WTC11 (cell line): Measurements from ENCODE around the gene CHKA. TPM values are rescaled to one million over a fixed set of nuclear protein-coding genes. Genes with fewer than 3 reads are reported as not detected.
A peak's percentile ranks its signal among the peaks of the same experiment; 100 is the strongest.

Experiments used
- ATAC-seq: fragments of 200-7000 bp; cut with Tn5 transposase; 2 replicates; pipeline ENCODE4 v1.10.0; 2021; ENCODE audit warnings: mild to moderate bottlenecking, moderate library complexity
- CTCF ChIA-PET: fragments of 300-600 bp; sonication (Branson Sonifier 250); formaldehyde crosslinking; loops from one replicate; lab custom pipeline; 2021; ENCODE audit warnings: antibody characterized with exemption; lab: Charles Lee
- POLR2A ChIA-PET: fragments of 350-600 bp; sonication (Branson Sonifier 250); formaldehyde crosslinking; loops from one replicate; lab custom pipeline; 2021; ENCODE audit warnings: antibody characterized with exemption; lab: Charles Lee
- DNase-seq: peaks from one replicate; pipeline ENCODE4 v3.0.0; 2021; ENCODE audit warnings: low spot score
- H3K27ac Mint-ChIP-seq: 2 replicates; pipeline ENCODE4 v1.8.0; 2021; ENCODE audit warnings: mixed read lengths
- H3K27me3 Mint-ChIP-seq: 2 replicates; pipeline ENCODE4 v1.8.0; 2021; ENCODE audit warnings: low read depth, mild to moderate bottlenecking, moderate library complexity, mixed read lengths
- H3K36me3 Mint-ChIP-seq: 2 replicates; pipeline ENCODE4 v1.8.0; 2021; ENCODE audit warnings: mixed read lengths
- H3K4me1 Mint-ChIP-seq: 2 replicates; pipeline ENCODE4 v1.8.0; 2022; ENCODE audit warnings: mixed read lengths
- H3K4me3 Mint-ChIP-seq: 2 replicates; pipeline ENCODE4 v1.8.0; 2021; ENCODE audit warnings: mild to moderate bottlenecking, moderate library complexity, mixed read lengths
- H3K9me3 Mint-ChIP-seq: 2 replicates; pipeline ENCODE4 v1.8.0; 2021; ENCODE audit warnings: mixed read lengths
- AR ChIP-seq: fragments of 250-450 bp; sonication (Bioruptor Pico); IDR thresholded peaks from 2 replicates; pipeline ENCODE4 v1.9.0; 2021; ENCODE audit warnings: mild to moderate bottlenecking
- ATF2 ChIP-seq: sonication (generic); formaldehyde crosslinking; IDR thresholded peaks from 2 replicates; pipeline ENCODE4 v1.8.1; 2022; ENCODE audit warnings: low read depth, missing genetic modification reagents, borderline replicate concordance
- CBFB ChIP-seq: sonication (generic); formaldehyde crosslinking; IDR thresholded peaks from 2 replicates; pipeline ENCODE4 v1.8.1; 2022; ENCODE audit warnings: mild to moderate bottlenecking, low read depth, missing genetic modification reagents
- CTCF ChIP-seq: fragments of 200-600 bp; IDR thresholded peaks from 2 replicates; pipeline ENCODE4 v1.8.0; 2022; ENCODE audit warnings: antibody characterized with exemption
- E2F1 ChIP-seq: sonication (generic); formaldehyde crosslinking; IDR thresholded peaks from 2 replicates; pipeline ENCODE4 v1.8.0; 2022; ENCODE audit warnings: mild to moderate bottlenecking, missing genetic modification reagents
- ERG ChIP-seq: fragments of 250-450 bp; sonication (Bioruptor Pico); IDR thresholded peaks from 2 replicates; pipeline ENCODE4 v1.8.0; 2021; ENCODE audit warnings: mild to moderate bottlenecking
- GRHL2 ChIP-seq: fragments of 250-450 bp; sonication (Bioruptor Pico); IDR thresholded peaks from 2 replicates; pipeline ENCODE4 v1.8.0; 2022; ENCODE audit warnings: mild to moderate bottlenecking, moderate library complexity; ENCODE audit not compliant: insufficient replicate concordance, severe bottlenecking
- HMGA2 ChIP-seq: fragments of 250-450 bp; sonication (Bioruptor Pico); IDR thresholded peaks from 2 replicates; pipeline ENCODE4 v1.4.0; 2021; ENCODE audit warnings: mild to moderate bottlenecking, moderate library complexity
- HMGXB4 ChIP-seq: sonication (generic); formaldehyde crosslinking; IDR thresholded peaks from 2 replicates; pipeline ENCODE4 v1.8.1; 2023; ENCODE audit warnings: mild to moderate bottlenecking, moderate library complexity, missing genetic modification reagents
- KAT7 ChIP-seq: sonication (generic); formaldehyde crosslinking; IDR thresholded peaks from 2 replicates; pipeline ENCODE4 v1.8.1; 2023; ENCODE audit warnings: missing genetic modification reagents, mild to moderate bottlenecking, borderline replicate concordance
- NR1H2 ChIP-seq: sonication (generic); formaldehyde crosslinking; IDR thresholded peaks from 2 replicates; pipeline ENCODE4 v1.9.0; 2021; ENCODE audit warnings: mild to moderate bottlenecking, moderate library complexity, missing genetic modification reagents
- NR2C2 ChIP-seq: sonication (generic); formaldehyde crosslinking; IDR thresholded peaks from 2 replicates; pipeline ENCODE4 v1.8.0; 2022; ENCODE audit warnings: mild to moderate bottlenecking, missing genetic modification reagents
- OVOL2 ChIP-seq: fragments of 250-450 bp; sonication (Bioruptor Pico); IDR thresholded peaks from 2 replicates; pipeline ENCODE4 v1.9.0; 2021; ENCODE audit warnings: mild to moderate bottlenecking, borderline replicate concordance
- SMAD4 ChIP-seq: sonication (generic); formaldehyde crosslinking; IDR thresholded peaks from 2 replicates; pipeline ENCODE4 v1.8.0; 2022; ENCODE audit warnings: mild to moderate bottlenecking, missing genetic modification reagents
- STAT6 ChIP-seq: sonication (generic); formaldehyde crosslinking; conservative IDR thresholded peaks from 2 replicates; pipeline ENCODE4 v1.8.1; 2023; ENCODE audit warnings: mild to moderate bottlenecking, low read depth, missing genetic modification reagents, moderate library complexity
- TEAD4 ChIP-seq: sonication (generic); formaldehyde crosslinking; IDR thresholded peaks from 2 replicates; pipeline ENCODE4 v1.8.0; 2022; ENCODE audit warnings: mild to moderate bottlenecking, missing genetic modification reagents
- TP53 ChIP-seq: sonication (generic); formaldehyde crosslinking; IDR thresholded peaks from 2 replicates; pipeline ENCODE4 v1.8.1; 2023; ENCODE audit warnings: mild to moderate bottlenecking, missing genetic modification reagents
- USF2 ChIP-seq: sonication (generic); formaldehyde crosslinking; IDR thresholded peaks from 2 replicates; pipeline ENCODE4 v1.8.1; 2023; ENCODE audit warnings: mild to moderate bottlenecking, missing genetic modification reagents, moderate library complexity
- ZNF121 ChIP-seq: sonication (generic); formaldehyde crosslinking; IDR thresholded peaks from 2 replicates; pipeline ENCODE4 v1.8.0; 2023; ENCODE audit warnings: missing genetic modification reagents
- ZNF232 ChIP-seq: sonication (generic); formaldehyde crosslinking; IDR thresholded peaks from 2 replicates; pipeline ENCODE4 v1.8.0; 2022; ENCODE audit warnings: mild to moderate bottlenecking, missing genetic modification reagents
- total RNA-seq: library from RNA; stranded (reverse); gene quantifications from 3 replicates; pipeline ENCODE4 v1.2.3, GENCODE V29; 2021

Gene CHKA
- total RNA-seq, 1 experiment from 2014 or later = 76.1 TPM

- no peak for TF ChIP-seq NR1H2 (CRISPR knock-in tag)
Measured at GRCh38 chr11:68122936-68123539, 1.9 kb upstream of the CHKA start (continued).

- DNase-seq (peak; percentile 65), ATAC-seq (no peak)
- POLR2A ChIA-PET = no interaction called here
- H3K36me3 Mint-ChIP-seq = peaks cover 12% of the 10 kb centered on the region
- peaks cover 65% of the 10 kb centered on the region for H3K4me1 Mint-ChIP-seq
- peak overlapping the region; percentile 98 for H3K27ac Mint-ChIP-seq
- CTCF ChIA-PET = no interaction called here
- H3K9me3 Mint-ChIP-seq = no peaks in the 10 kb centered on the region
- peak overlapping the region; percentile 96 for H3K4me3 Mint-ChIP-seq
- no peaks in the 10 kb centered on the region for H3K27me3 Mint-ChIP-seq
- TF ChIP-seq SMAD4 (CRISPR knock-in tag) (no peak), CBFB (CRISPR knock-in tag) (no peak), TP53 (CRISPR knock-in tag) (no peak), GRHL2 (CRISPR knock-in tag) (no peak), ZNF232 (CRISPR knock-in tag) (no peak), HMGXB4 (CRISPR knock-in tag) (no peak), TEAD4 (CRISPR knock-in tag) (no peak), E2F1 (no peak), ERG (no peak), OVOL2 (CRISPR knock-in tag) (no peak), STAT6 (CRISPR knock-in tag) (no peak), USF2 (CRISPR knock-in tag) (peak; percentile 70), HMGA2 (no peak), CTCF (no peak), KAT7 (CRISPR knock-in tag) (0 out of 2 replicates have a peak, but pooled peaks have one; percentile 26), AR (CRISPR knock-in tag) (peak; percentile 39; the same call in 1 of the 2 replicates), NR2C2 (CRISPR knock-in tag) (no peak), ZNF121 (CRISPR knock-in tag) (no peak), ATF2 (CRISPR knock-in tag) (no peak)
Measured at GRCh38 chr11:68120273-68121066, 718 bp downstream of the CHKA start.
